HG02642 (cell line): ENCODE data around the gene TAX1BP3.
A peak's percentile ranks its signal among the peaks of the same experiment; 100 is the strongest.
"Not testable (repeated sequence)": the region's sequence is repeated elsewhere in the genome, so short reads cannot be mapped to it uniquely, and the experiment has no call there.

Experiments
- ATAC-seq: cut with Tn5 transposase; IDR thresholded peaks from one replicate; pipeline ENCODE4 v1.9.1; 2021; ENCODE audit warnings: mild to moderate bottlenecking; ENCODE audit not compliant: unreplicated experiment, poor library complexity

TAX1BP3 gene

GRCh38 chr17:3668279-3669084, at the start of gene TAX1BP3, which contains the start of gene EMC6:
TSS of gene TAX1BP3 (minus strand) at chr17:3668578. CDS start at chr17:3668526, 52 bp downstream.
TSS of gene EMC6 (plus strand) at chr17:3668812. CDS start at chr17:3669147, 335 bp downstream.
- peak; percentile 85 for ATAC-seq

- ATAC-seq = no peak
Observed at GRCh38 chr17:3715296-3715695, 46.9 kb upstream of the TAX1BP3 start.

- no peak for ATAC-seq
Observed at GRCh38 chr17:3712811-3713463, 44.6 kb upstream of the TAX1BP3 start.

- peak; percentile 92 for ATAC-seq
Observed at GRCh38 chr17:3710951-3711383, 42.6 kb upstream of the TAX1BP3 start.

GRCh38 chr17:3708366-3708765, 40.0 kb upstream of the TAX1BP3 start:
- no peak for ATAC-seq

- not testable (repeated sequence) for ATAC-seq
Observed at GRCh38 chr17:3705718-3705984, 37.3 kb upstream of the TAX1BP3 start.

GRCh38 chr17:3704931-3705717, 36.7 kb upstream of the TAX1BP3 start:
- ATAC-seq = no peak

GRCh38 chr17:3702041-3702539, 33.7 kb upstream of the TAX1BP3 start:
- not testable (repeated sequence) for ATAC-seq

GRCh38 chr17:3699951-3700350, 31.6 kb upstream of the TAX1BP3 start:
- no peak for ATAC-seq

- no peak for ATAC-seq
Observed at GRCh38 chr17:3698139-3698538, 29.8 kb upstream of the TAX1BP3 start.

- no peak for ATAC-seq
Observed at GRCh38 chr17:3697103-3697476, 28.7 kb upstream of the TAX1BP3 start.

- no peak for ATAC-seq
Observed at GRCh38 chr17:3695723-3696411, 27.5 kb upstream of the TAX1BP3 start, which contains the start of gene P2RX5. TSS of gene P2RX5 (minus strand) at chr17:3696155. CDS start at chr17:3696005, 150 bp downstream.

GRCh38 chr17:3695129-3695722, 26.8 kb upstream of the TAX1BP3 start:
- no peak for ATAC-seq

GRCh38 chr17:3693829-3694231, 25.5 kb upstream of the TAX1BP3 start:
- peak; percentile 48 for ATAC-seq

GRCh38 chr17:3693141-3693540, 24.8 kb upstream of the TAX1BP3 start:
- ATAC-seq = no peak

GRCh38 chr17:3692346-3692745, 24.0 kb upstream of the TAX1BP3 start:
- no peak for ATAC-seq

- ATAC-seq = no peak
Observed at GRCh38 chr17:3691617-3692067, 23.3 kb upstream of the TAX1BP3 start.

- ATAC-seq = no peak
Observed at GRCh38 chr17:3690094-3690715, 21.8 kb upstream of the TAX1BP3 start.
